Spleen (tissue), 11 donors: Measurements from ENCODE around the gene RFTN1. TPM values are rescaled to one million over a fixed set of nuclear protein-coding genes. Genes with fewer than 3 reads are reported as not detected.
A peak's percentile ranks its signal among the peaks of the same experiment; 100 is the strongest.

Experiments
- DNase-seq: peaks from one replicate; pipeline ENCODE4 v3.0.0-alpha.2; 2020
- H3K27ac ChIP-seq, 8 donors: fragments of 200-600 bp; sonication (generic) in 7 of 8; 1 replicate in 4 of 8; 2 replicates in 4 of 8; pipeline versions ENCODE4 v1.5.0 to v1.8.0; 2016 to 2021; ENCODE audit warnings: inconsistent platforms in 4 of 8, mild to moderate bottlenecking in 4 of 8, moderate library complexity in 1 of 8
- H3K27me3 ChIP-seq, 7 donors: fragments of 200-600 bp; sonication (generic) in 6 of 7; replicated peaks in 1 of 7; 1 replicate in 4 of 7; 2 replicates in 3 of 7; pipeline versions ENCODE4 v1.5.0 to v1.8.0; 2016 to 2021; ENCODE audit warnings: inconsistent platforms in 3 of 7, mild to moderate bottlenecking in 1 of 7
- H3K36me3 ChIP-seq, 6 donors: fragments of 200-600 bp; sonication (generic) in 5 of 6; 1 replicate in 4 of 6; 2 replicates in 2 of 6; pipeline versions ENCODE4 v1.5.0 to v1.8.0; 2016 to 2021; ENCODE audit warnings: inconsistent platforms in 2 of 6
- H3K4me1 ChIP-seq, 6 donors: fragments of 200-600 bp; sonication (generic) in 5 of 6; 1 replicate in 3 of 6; 2 replicates in 3 of 6; pipeline versions ENCODE4 v1.5.0 to v1.8.0; 2016 to 2021; ENCODE audit warnings: inconsistent platforms in 3 of 6
- H3K4me3 ChIP-seq, 8 donors: fragments of 200-600 bp; sonication (generic) in 7 of 8; 1 replicate in 4 of 8; 2 replicates in 4 of 8; pipeline versions ENCODE4 v1.5.0 to v1.8.0; 2016 to 2021; ENCODE audit warnings: inconsistent platforms in 4 of 8, mild to moderate bottlenecking in 4 of 8, moderate library complexity in 2 of 8
- H3K9me3 ChIP-seq, 8 donors: fragments of 200-600 bp; sonication (generic) in 7 of 8; 1 replicate in 4 of 8; 2 replicates in 4 of 8; pipeline versions ENCODE4 v1.5.0 to v1.8.0; 2016 to 2021; ENCODE audit warnings: inconsistent platforms in 4 of 8
- POLR2A ChIP-seq, 3 donors: fragments of 450-650 bp; IDR thresholded peaks; one replicate each; pipeline ENCODE4 v1.5.1; 2017; ENCODE audit warnings: antibody characterized with exemption in 3 of 3, mild to moderate bottlenecking in 1 of 3
- POLR2AphosphoS5 ChIP-seq, 3 donors: sonication (generic); formaldehyde crosslinking; IDR thresholded peaks; one replicate each; pipeline ENCODE4 v1.5.1; 2017; ENCODE audit warnings: antibody characterized with exemption in 3 of 3
- WGBS, 5 donors: extraction: QIAGEN DNeasy Blood & Tissue Kit in 3 of 5; methylation state at CpG; one replicate each; pipeline versions ENCODE4 v1.1.5 to v1.1.7; 2013 to 2018; 5-methylcytosine and 5-hydroxymethylcytosine counted together
- intact Hi-C: fragments of 100-400 bp; cut with DNase I; formaldehyde crosslinking; loops from one replicate; pipeline ENCODE4 v1.15.0; 2023; ENCODE audit warnings: low total_unique reads
- polyA plus RNA-seq, 3 donors: library from polyadenylated mRNA; stranded (reverse); fragments of 200-250 nt; gene quantifications; one replicate each; pipeline ENCODE4 v1.2.1, GENCODE V29; 2013
- total RNA-seq, 7 donors: library from RNA; depleted of rRNA in 3 of 7; stranded (reverse); fragments of >200 nt in 3 of 7; fragmentation: NEBNext Ultra II Directional in 4 of 7; extraction: Animal tissue kit (Norgen Biotek cat#: 25700) in 4 of 7; gene quantifications; one replicate each; pipeline versions ENCODE4 v1.1.0 to v1.2.1, GENCODE V29; 2016 to 2021
- TF ChIP-seq, protein P1 (sequence below), 11 experiments: fragments of 200-600 bp in 7 of 11; fragments of 450-650 bp in 4 of 11; sonication (generic) in 4 of 11; IDR thresholded peaks in 8 of 11; conservative IDR thresholded peaks in 3 of 11; 1 replicate in 7 of 11; 2 replicates in 4 of 11; pipeline versions ENCODE4 v1.4.0 to v1.8.0; 2016 to 2021; ENCODE audit warnings: antibody characterized with exemption in 11 of 11, inconsistent platforms in 4 of 11, mild to moderate bottlenecking in 1 of 11
- donor health status: healthy with polysubstance abuse.
- donor health status: DM: no; HTN: no; CAD: no; lungs with moderate emphysema.
- donor health status: DM: no; HTN: no; CAD: no.
- donor health status: Bipolar disorder and iron deficiency.
- donor health status: healthy.
- donor health status: DM: no; HTN: no; CAD: no.
- donor health status: DM: yes; HTN: yes; CAD: no.

RFTN1 gene
- total and polyA plus RNA-seq, 10 donors, result 30.4 to 106 (median 75.3) TPM

GRCh38 chr3:16463914-16464313 is 49.6 kb downstream of the RFTN1 start:
- Histone ChIP-seq H3K27ac (peak overlapping the region in 1 of 8 donors; percentile 5), H3K36me3 (peaks cover 0 to 4% (median 0%) of the 10 kb centered on the region in 6 donors), H3K4me3 (no peak overlapping the region), H3K4me1 (peaks cover 28 to 72% (median 35%) of the 10 kb centered on the region in 6 donors), H3K27me3 (no peaks in the 10 kb centered on the region), H3K9me3 (no peaks in the 10 kb centered on the region)
- 74 to 96% (median 84%) methylated on average over 5 of the region's 5 CpGs for WGBS, 5 donors
- TF ChIP-seq, protein P1, sequence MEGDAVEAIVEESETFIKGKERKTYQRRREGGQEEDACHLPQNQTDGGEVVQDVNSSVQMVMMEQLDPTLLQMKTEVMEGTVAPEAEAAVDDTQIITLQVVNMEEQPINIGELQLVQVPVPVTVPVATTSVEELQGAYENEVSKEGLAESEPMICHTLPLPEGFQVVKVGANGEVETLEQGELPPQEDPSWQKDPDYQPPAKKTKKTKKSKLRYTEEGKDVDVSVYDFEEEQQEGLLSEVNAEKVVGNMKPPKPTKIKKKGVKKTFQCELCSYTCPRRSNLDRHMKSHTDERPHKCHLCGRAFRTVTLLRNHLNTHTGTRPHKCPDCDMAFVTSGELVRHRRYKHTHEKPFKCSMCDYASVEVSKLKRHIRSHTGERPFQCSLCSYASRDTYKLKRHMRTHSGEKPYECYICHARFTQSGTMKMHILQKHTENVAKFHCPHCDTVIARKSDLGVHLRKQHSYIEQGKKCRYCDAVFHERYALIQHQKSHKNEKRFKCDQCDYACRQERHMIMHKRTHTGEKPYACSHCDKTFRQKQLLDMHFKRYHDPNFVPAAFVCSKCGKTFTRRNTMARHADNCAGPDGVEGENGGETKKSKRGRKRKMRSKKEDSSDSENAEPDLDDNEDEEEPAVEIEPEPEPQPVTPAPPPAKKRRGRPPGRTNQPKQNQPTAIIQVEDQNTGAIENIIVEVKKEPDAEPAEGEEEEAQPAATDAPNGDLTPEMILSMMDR (IDR thresholded peaks at IDR 0.05 in 8 of 11, conservative IDR thresholded peaks at IDR 0.05 in 3 of 11), result no peak
- TF ChIP-seq POLR2A (IDR thresholded peaks at IDR 0.05) (no peak), POLR2AphosphoS5 (IDR thresholded peaks at IDR 0.05) (no peak)
- no peak for DNase-seq
- intact Hi-C loops, result no loop called here

DNA sequence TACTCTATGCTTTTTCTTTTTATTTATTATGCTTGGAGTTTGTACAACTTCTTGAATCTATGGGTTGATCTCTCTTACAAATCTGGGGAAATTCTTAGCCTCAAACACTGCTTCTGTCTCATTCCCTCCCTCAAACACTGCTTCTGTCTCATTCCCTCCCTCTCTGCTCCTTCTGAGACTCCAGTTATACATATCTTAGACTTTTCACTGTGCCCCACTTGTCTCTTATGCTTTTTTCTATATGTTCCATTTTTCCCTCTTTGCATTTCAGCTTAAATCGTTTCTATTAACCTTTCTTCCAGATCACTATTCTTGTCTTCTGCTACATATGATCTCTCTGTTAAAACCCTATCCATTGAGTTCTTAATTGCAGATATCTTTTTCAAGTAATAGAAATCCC is 50.4 kb downstream of the RFTN1 start:
- H3K27me3 ChIP-seq, result no peaks in the 10 kb centered on the region
- intact Hi-C loops, result no loop called here
- peaks cover 0 to 4% (median 0%) of the 10 kb centered on the region in 6 donors for H3K36me3 ChIP-seq
- WGBS, 5 donors, result 79 to 91% (median 85%) methylated on average over 1 of the region's 1 CpG
- TF ChIP-seq POLR2A (IDR thresholded peaks at IDR 0.05), result no peak
- no peak for TF ChIP-seq POLR2AphosphoS5 (IDR thresholded peaks at IDR 0.05)
- TF ChIP-seq, protein P1 (IDR thresholded peaks at IDR 0.05 in 8 of 11, conservative IDR thresholded peaks at IDR 0.05 in 3 of 11), result no peak
- H3K4me1 ChIP-seq, result peaks cover 20 to 64% (median 27%) of the 10 kb centered on the region in 6 donors
- H3K27ac ChIP-seq, result peak overlapping the region in 4 of 8 donors; percentile 2 to 69 (median 44)
- DNase-seq, result no peak
- no peaks in the 10 kb centered on the region for H3K9me3 ChIP-seq
- H3K4me3 ChIP-seq, result no peak overlapping the region

- no peak for DNase-seq
- H3K36me3 ChIP-seq, result peaks cover 0 to 4% (median 2%) of the 10 kb centered on the region in 6 donors
- peaks cover 15 to 61% (median 23%) of the 10 kb centered on the region in 6 donors for H3K4me1 ChIP-seq
- H3K9me3 ChIP-seq, result no peaks in the 10 kb centered on the region
- no peaks in the 10 kb centered on the region for H3K27me3 ChIP-seq
- 32 to 60% (median 46%) methylated on average over 5 of the region's 5 CpGs for WGBS, 5 donors
- H3K27ac ChIP-seq, result peak overlapping the region in 4 of 8 donors; percentile 2 to 69 (median 44)
- TF ChIP-seq POLR2A (IDR thresholded peaks at IDR 0.05) (no peak), POLR2AphosphoS5 (IDR thresholded peaks at IDR 0.05) (peak in 1 of 3 donors; percentile 18)
- TF ChIP-seq, protein P1 (IDR thresholded peaks at IDR 0.05 in 8 of 11, conservative IDR thresholded peaks at IDR 0.05 in 3 of 11), result no peak
- no peak overlapping the region for H3K4me3 ChIP-seq
- intact Hi-C loops, result no loop called here
These were observed 50.8 kb downstream of the RFTN1 start for GRCh38 chr3:16462679-16463078.

DNA sequence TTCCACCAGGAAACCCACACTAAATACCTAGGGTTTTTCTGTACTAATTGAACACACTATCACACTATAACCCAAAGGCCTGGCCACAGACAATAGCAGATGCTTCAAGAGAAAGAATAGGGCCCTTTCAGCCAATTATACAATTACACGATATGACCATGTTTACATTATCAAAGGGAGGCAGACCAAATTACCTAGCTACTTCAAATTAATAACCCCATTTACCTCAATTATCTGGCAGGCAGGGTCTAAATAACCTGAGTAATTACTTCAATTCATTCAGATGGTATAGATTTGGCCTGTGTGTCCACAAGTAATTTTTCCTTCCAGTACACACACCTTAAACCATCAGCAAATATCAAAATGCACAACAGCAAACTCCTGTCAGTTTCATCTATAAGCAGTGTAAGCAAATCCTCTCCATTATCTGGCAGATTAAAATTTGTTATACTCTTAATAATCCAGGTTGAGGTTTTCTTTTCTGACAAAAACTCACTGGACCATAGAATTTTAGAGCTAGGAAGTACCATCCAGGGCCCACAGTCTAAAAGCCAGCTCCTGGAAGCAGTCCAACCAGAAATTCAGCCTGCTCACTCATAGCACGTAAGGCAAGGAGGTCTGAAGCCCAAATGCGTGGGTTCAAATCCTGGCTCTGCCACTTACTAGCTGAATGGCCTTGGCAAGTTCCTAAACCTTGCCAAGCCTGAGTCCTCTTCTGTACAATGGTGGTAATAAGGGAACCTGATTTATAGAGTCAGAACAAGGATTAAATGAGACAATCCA is 51.8 kb downstream of the RFTN1 start:
- Histone ChIP-seq H3K27me3 (no peaks in the 10 kb centered on the region), H3K4me3 (no peak overlapping the region), H3K27ac (peak overlapping the region in 4 of 8 donors; percentile 13 to 69 (median 44)), H3K9me3 (no peaks in the 10 kb centered on the region), H3K4me1 (peaks cover 7 to 61% (median 18%) of the 10 kb centered on the region in 6 donors), H3K36me3 (peaks cover 0 to 4% (median 2%) of the 10 kb centered on the region in 6 donors)
- 84 to 90% (median 87%) methylated on average over 3 of the region's 3 CpGs for WGBS, 5 donors
- intact Hi-C loops, result no loop called here
- DNase-seq, result no peak
- no peak for TF ChIP-seq POLR2AphosphoS5 (IDR thresholded peaks at IDR 0.05)
- TF ChIP-seq, protein P1 (IDR thresholded peaks at IDR 0.05 in 8 of 11, conservative IDR thresholded peaks at IDR 0.05 in 3 of 11), result no peak
- TF ChIP-seq POLR2A (IDR thresholded peaks at IDR 0.05), result no peak
